Fibroblast of skin of left biceps (primary cell): ENCODE data around the gene C1QL1.
A peak's percentile ranks its signal among the peaks of the same experiment; 100 is the strongest.

Experiments
- DNase-seq, 2 experiments: peaks; one replicate each; pipeline ENCODE4 v3.0.0-alpha.2; 2013; ENCODE audit warnings: low read depth in 2 of 2

C1QL1 gene

GRCh38 chr17:44968225-44969143 lies at the start of gene C1QL1:
Gene C1QL1 (minus strand): TSS chr17:44968303. CDS start chr17:44968048, 255 bp downstream.
- DNase-seq, result peak; percentile 73 to 74

GRCh38 chr17:45016823-45017222 lies 48.7 kb upstream of the C1QL1 start:
- no peak for DNase-seq

- DNase-seq, result no peak
These were observed 48.1 kb upstream of the C1QL1 start for GRCh38 chr17:45016237-45016636.

- no peak for DNase-seq
These were observed 45.2 kb upstream of the C1QL1 start for GRCh38 chr17:45013021-45013997.

GRCh38 chr17:45011767-45012166 lies 43.7 kb upstream of the C1QL1 start:
- no peak for DNase-seq

- no peak for DNase-seq
These were observed 41.8 kb upstream of the C1QL1 start for GRCh38 chr17:45009676-45010467.

GRCh38 chr17:45008216-45008615 lies 40.1 kb upstream of the C1QL1 start:
- DNase-seq, result no peak

GRCh38 chr17:45006927-45007461 lies 38.9 kb upstream of the C1QL1 start:
- no peak for DNase-seq

GRCh38 chr17:45005700-45006099 lies 37.6 kb upstream of the C1QL1 start:
- DNase-seq, result no peak

- no peak for DNase-seq
These were observed 36.3 kb upstream of the C1QL1 start for GRCh38 chr17:45004388-45004787.

- no peak for DNase-seq
These were observed 35.8 kb upstream of the C1QL1 start for GRCh38 chr17:45003877-45004276.

GRCh38 chr17:45001310-45001709 lies 33.2 kb upstream of the C1QL1 start:
- DNase-seq, result no peak

GRCh38 chr17:44999433-44999832 lies 31.3 kb upstream of the C1QL1 start:
- DNase-seq, result no peak

- DNase-seq, result no peak
These were observed 30.5 kb upstream of the C1QL1 start for GRCh38 chr17:44998646-44999045.

GRCh38 chr17:44997733-44998520 lies 29.8 kb upstream of the C1QL1 start:
- no peak for DNase-seq

GRCh38 chr17:44996304-44996703 lies 28.2 kb upstream of the C1QL1 start:
- no peak for DNase-seq

- DNase-seq, result no peak
These were observed 27.4 kb upstream of the C1QL1 start for GRCh38 chr17:44995436-44996001.

GRCh38 chr17:44992242-44992939 lies 24.3 kb upstream of the C1QL1 start:
- no peak for DNase-seq

- DNase-seq, result no peak
These were observed 22.9 kb upstream of the C1QL1 start for GRCh38 chr17:44990994-44991393.
